MG63 (cell line): ENCODE data around the gene MAF. TPM values are rescaled to one million over a fixed set of nuclear protein-coding genes. Genes with fewer than 3 reads are reported as not detected.

Experiments
- DNase-seq: peaks from one replicate; pipeline ENCODE4 v3.0.0-alpha.2; 2020
- H3K27me3 ChIP-seq: fragments of 250-450 bp; sonication (Bioruptor Pico); 2 replicates; pipeline ENCODE4 v1.5.1; 2020; ENCODE audit warnings: mild to moderate bottlenecking, moderate library complexity
- H3K36me3 ChIP-seq: fragments of 250-450 bp; sonication (Bioruptor Pico); 2 replicates; pipeline ENCODE4 v1.5.1; 2020; ENCODE audit warnings: mild to moderate bottlenecking, moderate library complexity
- H3K4me3 ChIP-seq: fragments of 250-450 bp; sonication (Bioruptor Pico); 2 replicates; pipeline ENCODE4 v1.5.1; 2020; ENCODE audit warnings: mild to moderate bottlenecking, moderate library complexity
- H3K9me3 ChIP-seq: fragments of 250-450 bp; sonication (Bioruptor Pico); 2 replicates; pipeline ENCODE4 v1.5.1; 2020; ENCODE audit warnings: mild to moderate bottlenecking, moderate library complexity
- total RNA-seq: library from RNA; depleted of rRNA; stranded (reverse); fragments of >200 nt; shearing (Covaris generic); gene quantifications from 2 replicates; pipeline ENCODE4 v1.2.3, GENCODE V29; 2014; ENCODE audit warnings: low replicate concordance; rRNA removed

MAF gene
- total RNA-seq = not detected in 2 replicates

DNA sequence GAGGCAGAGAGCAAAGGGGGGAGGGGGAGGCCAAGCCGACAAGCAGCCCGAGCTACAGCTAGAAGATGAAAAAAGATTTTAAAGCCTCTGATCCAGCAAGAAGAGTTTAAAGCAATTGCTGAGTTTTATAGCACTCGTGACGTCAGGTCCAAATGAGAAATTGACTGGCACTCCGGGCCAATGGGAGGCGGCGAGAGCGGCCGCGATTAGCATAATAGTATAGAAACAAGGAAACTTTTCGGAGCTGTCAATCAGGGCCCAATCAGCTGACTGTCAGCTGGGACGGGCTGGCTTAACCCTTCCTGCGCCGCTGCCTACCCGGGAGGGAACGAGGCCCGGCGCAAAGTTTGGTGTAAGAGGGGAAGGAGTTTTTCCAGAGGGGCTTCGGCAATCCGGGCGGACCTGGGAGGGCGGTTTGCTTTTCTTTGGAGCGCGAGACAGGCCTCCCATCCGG lies at the start of gene MAF:
Gene MAF (minus strand): TSS at position 100 of the 454 bp plus-strand sequence. CDS start 835 bp downstream, outside the sequence.
- peak within 1 kb of the TSS; percentile 31 for H3K4me3 ChIP-seq
- peaks cover 23% of the 10 kb centered on the region for H3K27me3 ChIP-seq
- H3K9me3 ChIP-seq = no peaks in the 10 kb centered on the region

GRCh38 chr16:79648826-79649225 lies 48.3 kb upstream of the MAF start:
- H3K27me3 ChIP-seq = no peaks in the 10 kb centered on the region
- no peaks in the 10 kb centered on the region for H3K36me3 ChIP-seq
- no peaks in the 10 kb centered on the region for H3K9me3 ChIP-seq
- DNase-seq = no peak
- H3K4me3 ChIP-seq = no peak overlapping the region

More for the DNA sequence above, at the start of gene MAF:
- DNase-seq = peak; percentile 50
- H3K36me3 ChIP-seq = no peaks in the 10 kb centered on the region

DNA sequence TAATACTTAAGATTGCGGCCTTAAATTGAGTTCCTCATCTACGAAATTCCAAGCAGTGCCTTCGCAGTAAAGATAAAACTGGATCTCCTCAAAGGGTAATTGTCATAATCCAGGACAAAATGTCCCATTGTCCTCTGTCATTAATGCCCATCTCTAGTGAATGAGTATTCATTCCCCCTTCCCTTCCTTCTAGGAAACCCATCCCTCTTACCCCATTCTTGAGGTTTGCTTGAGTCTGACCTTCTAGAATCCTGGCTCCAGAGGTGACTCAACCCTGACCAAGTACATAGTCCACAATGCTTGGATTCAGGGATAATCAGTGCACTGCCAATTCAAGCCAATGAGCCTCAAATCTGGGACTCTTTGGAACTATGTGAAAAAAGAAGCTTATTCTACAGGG lies 47.0 kb upstream of the MAF start:
- no peak for DNase-seq
- Histone ChIP-seq H3K27me3 (no peaks in the 10 kb centered on the region), H3K4me3 (no peak overlapping the region), H3K36me3 (no peaks in the 10 kb centered on the region), H3K9me3 (no peaks in the 10 kb centered on the region)

DNA sequence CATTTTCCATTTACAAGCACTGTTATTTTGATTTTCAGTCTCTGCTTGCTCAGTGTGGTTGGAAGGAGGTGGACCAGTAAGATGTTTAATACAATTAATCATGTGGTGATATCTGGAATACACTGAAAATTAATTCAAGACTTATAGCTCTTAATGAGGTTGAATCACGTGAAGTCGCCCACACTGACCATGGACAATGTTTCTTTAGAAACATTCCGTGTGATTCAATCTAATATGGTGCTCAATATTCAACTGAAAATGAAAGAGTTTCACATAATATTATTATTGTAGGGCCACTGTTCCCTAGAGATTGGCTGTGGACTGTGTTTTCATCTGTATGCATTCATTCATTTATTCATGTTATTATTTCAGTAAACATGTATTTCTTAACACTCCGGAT lies 45.2 kb upstream of the MAF start:
- H3K27me3 ChIP-seq = no peaks in the 10 kb centered on the region
- no peak overlapping the region for H3K4me3 ChIP-seq
- H3K36me3 ChIP-seq = no peaks in the 10 kb centered on the region
- DNase-seq = no peak
- H3K9me3 ChIP-seq = no peaks in the 10 kb centered on the region

DNA sequence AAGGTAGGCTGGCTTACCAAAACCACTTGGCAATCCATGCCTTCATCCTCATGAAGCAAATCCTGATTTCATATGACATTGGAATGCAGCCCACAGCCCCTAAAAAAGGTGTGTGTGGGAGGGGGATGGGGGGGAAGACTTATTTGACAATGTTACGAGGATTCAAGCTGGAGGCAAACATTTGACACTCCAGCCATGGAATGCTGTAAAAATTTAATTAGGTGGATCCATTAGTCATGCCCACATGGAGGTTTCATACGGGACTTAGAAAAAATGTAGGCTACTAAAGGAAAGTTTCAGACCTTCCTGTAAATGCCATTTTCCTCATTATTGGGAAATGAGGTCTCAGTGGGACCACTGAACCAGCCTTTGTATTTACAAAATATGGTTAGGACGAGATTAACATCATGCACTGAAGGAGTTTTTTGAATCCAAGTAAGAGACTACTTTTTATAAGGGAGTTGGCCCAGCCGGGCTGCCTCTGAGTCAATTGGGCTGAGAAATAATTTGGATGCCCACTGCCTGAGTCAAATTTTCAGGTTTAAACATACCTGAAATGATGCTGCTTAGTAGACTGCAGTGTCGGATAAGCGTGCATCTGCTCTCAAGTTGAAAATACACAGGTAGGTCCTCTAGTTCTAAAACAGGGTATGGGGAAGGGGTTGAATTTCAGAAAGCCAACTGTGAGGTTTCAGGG lies 44.6 kb upstream of the MAF start:
- no peak for DNase-seq
- Histone ChIP-seq H3K27me3 (no peaks in the 10 kb centered on the region), H3K9me3 (no peaks in the 10 kb centered on the region)

GRCh38 chr16:79642652-79643051 lies 42.1 kb upstream of the MAF start:
- DNase-seq = no peak
- Histone ChIP-seq H3K9me3 (no peaks in the 10 kb centered on the region), H3K4me3 (no peak overlapping the region), H3K27me3 (no peaks in the 10 kb centered on the region), H3K36me3 (no peaks in the 10 kb centered on the region)

More for the DNA sequence above, 44.6 kb upstream of the MAF start:
- no peak overlapping the region for H3K4me3 ChIP-seq
- H3K36me3 ChIP-seq = no peaks in the 10 kb centered on the region

DNA sequence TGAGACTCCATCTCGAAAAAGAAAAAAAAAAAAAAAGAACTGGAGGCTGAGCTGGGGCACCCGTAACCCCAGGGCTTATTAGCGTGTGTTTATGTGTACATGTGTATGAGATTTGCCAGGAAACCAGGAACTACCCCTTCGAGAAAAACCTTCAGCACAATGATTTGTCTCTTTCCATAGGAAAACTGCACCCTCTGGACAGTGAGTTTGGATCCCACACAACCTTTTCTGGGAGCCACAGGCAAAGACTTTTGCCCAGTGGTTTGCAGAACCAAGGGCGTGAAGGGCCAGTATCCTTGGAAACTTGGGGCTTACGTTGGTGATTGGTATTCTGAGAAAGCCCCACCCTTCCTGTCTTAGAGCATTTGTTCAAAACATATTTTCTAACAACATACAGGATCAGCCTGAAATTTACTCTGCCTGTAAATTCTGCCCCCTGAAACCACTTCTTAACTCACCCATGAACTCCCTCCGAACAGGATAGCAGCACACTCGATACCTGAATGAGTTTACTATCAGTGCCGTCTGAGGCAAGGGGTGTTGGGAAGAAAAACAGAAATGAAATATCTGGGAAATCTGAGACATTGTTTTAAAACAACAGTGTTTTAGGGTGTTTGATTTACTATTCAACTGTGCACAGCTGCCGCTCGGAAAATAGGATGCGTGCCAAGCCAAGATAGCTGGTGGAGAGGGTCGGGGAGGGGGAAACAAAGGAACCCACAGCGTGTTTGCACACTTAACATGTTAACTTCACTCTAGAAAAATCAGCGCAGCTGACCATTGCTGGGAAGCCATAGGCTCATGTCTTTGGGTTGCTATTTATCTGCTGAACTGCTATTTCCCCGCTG lies 40.2 kb upstream of the MAF start:
- Histone ChIP-seq H3K27me3 (no peaks in the 10 kb centered on the region), H3K4me3 (no peak overlapping the region), H3K36me3 (no peaks in the 10 kb centered on the region), H3K9me3 (no peaks in the 10 kb centered on the region)
- no peak for DNase-seq

DNA sequence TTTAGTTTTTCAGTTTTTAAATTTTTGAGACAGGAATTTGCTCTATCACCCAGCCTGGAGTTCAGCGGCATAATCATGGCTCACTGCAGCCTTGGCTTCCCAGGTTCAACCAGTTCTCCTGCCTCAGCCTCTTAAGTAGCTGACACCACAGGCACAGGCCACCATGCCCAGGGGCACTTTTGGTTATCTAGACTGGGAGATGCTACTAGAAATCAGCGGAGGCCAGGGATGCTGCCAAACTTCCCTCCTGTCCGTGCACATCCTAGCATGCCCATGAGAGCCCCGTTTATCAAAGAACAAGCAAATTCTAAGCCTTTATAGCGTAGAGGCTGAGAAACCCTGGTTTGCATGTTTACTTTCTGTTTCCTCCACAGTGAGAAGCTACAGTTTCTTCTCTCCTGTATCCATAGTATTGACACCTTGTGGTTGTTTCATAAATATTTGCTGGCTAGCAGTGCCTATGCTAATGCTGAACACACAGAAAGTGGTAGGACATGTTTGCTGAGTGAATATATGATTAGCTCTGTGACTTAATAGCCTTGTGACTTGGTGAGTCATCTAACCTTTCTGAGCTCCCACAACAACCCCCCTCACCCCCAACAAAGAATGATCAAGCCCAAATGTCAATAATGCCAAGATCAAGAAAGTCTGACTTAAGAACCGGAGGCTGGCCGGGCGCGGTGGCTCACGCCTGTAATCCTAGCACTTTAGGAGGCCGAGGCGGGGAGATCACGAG lies 39.2 kb upstream of the MAF start:
- Histone ChIP-seq H3K27me3 (no peaks in the 10 kb centered on the region), H3K4me3 (no peak overlapping the region), H3K36me3 (no peaks in the 10 kb centered on the region), H3K9me3 (no peaks in the 10 kb centered on the region)
- DNase-seq = no peak

GRCh38 chr16:79638386-79638785 lies 37.8 kb upstream of the MAF start:
- Histone ChIP-seq H3K36me3 (no peaks in the 10 kb centered on the region), H3K27me3 (no peaks in the 10 kb centered on the region), H3K4me3 (no peak overlapping the region), H3K9me3 (no peaks in the 10 kb centered on the region)
- DNase-seq = no peak

DNA sequence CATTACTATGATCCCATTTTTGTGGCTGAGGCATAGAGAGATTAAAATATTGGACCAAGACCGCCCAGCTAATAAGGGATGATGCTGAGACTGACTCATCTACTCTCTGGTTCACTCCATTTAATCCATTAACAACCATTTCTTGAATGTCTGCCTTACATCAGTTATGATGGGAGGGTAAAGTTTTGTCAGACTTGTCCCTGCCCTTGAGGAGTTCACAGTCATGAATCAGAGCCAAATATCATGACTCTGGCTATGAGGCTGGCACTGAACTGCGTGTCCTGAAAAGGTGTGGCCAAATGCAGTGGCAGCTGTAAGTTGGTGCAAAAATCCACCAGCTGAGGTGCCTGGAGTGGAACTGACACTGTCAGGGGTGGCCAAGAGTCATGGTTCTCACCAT lies 35.0 kb upstream of the MAF start:
- no peak overlapping the region for H3K4me3 ChIP-seq
- H3K36me3 ChIP-seq = no peaks in the 10 kb centered on the region
- DNase-seq = no peak
- no peaks in the 10 kb centered on the region for H3K9me3 ChIP-seq
- no peaks in the 10 kb centered on the region for H3K27me3 ChIP-seq

DNA sequence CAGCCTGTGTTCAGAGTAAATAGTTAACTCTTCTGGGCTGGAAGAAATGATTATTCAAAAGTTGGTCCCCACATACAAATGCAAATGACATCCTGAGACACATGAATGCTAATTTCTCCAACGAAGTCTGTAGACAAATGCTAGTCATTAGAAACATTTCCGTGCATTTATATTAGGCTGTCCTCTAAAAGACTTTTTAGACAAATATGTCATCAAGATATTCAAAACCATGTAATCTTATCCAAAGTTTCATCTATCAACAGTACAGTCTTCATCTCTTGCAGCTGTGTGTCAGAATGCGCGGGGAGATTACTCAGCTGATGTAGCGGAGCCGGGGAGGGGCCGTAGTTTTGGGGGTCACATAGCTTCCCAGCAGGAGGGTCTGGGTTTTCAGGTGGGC lies 33.8 kb upstream of the MAF start:
- H3K4me3 ChIP-seq = no peak overlapping the region
- no peaks in the 10 kb centered on the region for H3K27me3 ChIP-seq
- H3K36me3 ChIP-seq = no peaks in the 10 kb centered on the region
- no peak for DNase-seq
- H3K9me3 ChIP-seq = no peaks in the 10 kb centered on the region

GRCh38 chr16:79632289-79632688 lies 31.8 kb upstream of the MAF start:
- no peaks in the 10 kb centered on the region for H3K27me3 ChIP-seq
- H3K9me3 ChIP-seq = no peaks in the 10 kb centered on the region
- no peak overlapping the region for H3K4me3 ChIP-seq
- H3K36me3 ChIP-seq = no peaks in the 10 kb centered on the region
- DNase-seq = peak; percentile 1

- Histone ChIP-seq H3K4me3 (no peak overlapping the region), H3K27me3 (no peaks in the 10 kb centered on the region), H3K9me3 (no peaks in the 10 kb centered on the region), H3K36me3 (no peaks in the 10 kb centered on the region)
- no peak for DNase-seq
Measured at GRCh38 chr16:79628988-79629387, 28.5 kb upstream of the MAF start.

GRCh38 chr16:79628501-79628975 lies 28.0 kb upstream of the MAF start:
- Histone ChIP-seq H3K27me3 (no peaks in the 10 kb centered on the region), H3K9me3 (no peaks in the 10 kb centered on the region), H3K4me3 (no peak overlapping the region), H3K36me3 (no peaks in the 10 kb centered on the region)
- no peak for DNase-seq

GRCh38 chr16:79627092-79627491 lies 26.6 kb upstream of the MAF start:
- Histone ChIP-seq H3K27me3 (no peaks in the 10 kb centered on the region), H3K36me3 (no peaks in the 10 kb centered on the region), H3K4me3 (no peak overlapping the region), H3K9me3 (no peaks in the 10 kb centered on the region)
- DNase-seq = no peak

DNA sequence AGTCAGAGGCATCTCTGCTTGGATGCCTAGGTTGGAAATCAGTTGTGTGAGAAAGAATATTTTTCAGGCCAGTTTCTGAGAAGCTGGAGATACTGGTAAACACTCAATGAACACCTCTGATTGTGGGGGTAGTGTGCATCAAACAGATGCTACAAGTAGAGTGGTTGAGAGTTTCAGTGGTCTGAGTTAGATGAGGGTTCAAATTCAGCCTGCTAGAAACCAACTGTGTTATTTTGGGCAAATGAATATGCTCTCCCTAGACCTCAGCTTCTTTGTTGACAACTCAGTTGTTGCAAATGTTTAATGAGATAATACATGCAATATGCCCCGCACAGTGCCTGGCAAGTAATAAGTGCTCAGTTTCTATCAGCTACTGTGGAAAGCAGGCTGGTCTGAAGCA lies 25.2 kb upstream of the MAF start:
- DNase-seq = no peak
- H3K9me3 ChIP-seq = no peaks in the 10 kb centered on the region
- H3K36me3 ChIP-seq = no peaks in the 10 kb centered on the region
- H3K4me3 ChIP-seq = no peak overlapping the region
- H3K27me3 ChIP-seq = 0 out of 2 replicates have a peak, but pooled peaks cover 3% of the 10 kb centered on the region

- no peaks in the 10 kb centered on the region for H3K36me3 ChIP-seq
- 0 out of 2 replicates have a peak, but pooled peaks cover 3% of the 10 kb centered on the region for H3K27me3 ChIP-seq
- H3K4me3 ChIP-seq = no peak overlapping the region
- no peaks in the 10 kb centered on the region for H3K9me3 ChIP-seq
- DNase-seq = no peak
Measured at GRCh38 chr16:79623824-79624223, 23.3 kb upstream of the MAF start.
